Measurements from ENCODE around the gene ANKRD55. TPM values are rescaled to one million over a fixed set of nuclear protein-coding genes. Genes with fewer than 3 reads are reported as not detected.
A peak's percentile ranks its signal among the peaks of the same experiment; 100 is the strongest.
"Not testable (repeated sequence)": the region's sequence is repeated elsewhere in the genome, so short reads cannot be mapped to it uniquely, and the experiment has no call there.

ANKRD55 gene
- total RNA-seq, 4 donors from 2014 or later, result 0.09 TPM; not detected in 3

- Histone ChIP-seq H3K4me3 (no peak overlapping the region), H3K27ac (no peak overlapping the region), H3K27me3 (no peaks in the 10 kb centered on the region), H3K36me3 (no peaks in the 10 kb centered on the region), H3K9me3 (no peaks in the 10 kb centered on the region), H3K4me1 (peaks cover 6 to 13% (median 11%) of the 10 kb centered on the region in 3 donors)
- no peak for TF ChIP-seq POLR2A (IDR thresholded peaks at IDR 0.05)
- TF ChIP-seq, protein P1, sequence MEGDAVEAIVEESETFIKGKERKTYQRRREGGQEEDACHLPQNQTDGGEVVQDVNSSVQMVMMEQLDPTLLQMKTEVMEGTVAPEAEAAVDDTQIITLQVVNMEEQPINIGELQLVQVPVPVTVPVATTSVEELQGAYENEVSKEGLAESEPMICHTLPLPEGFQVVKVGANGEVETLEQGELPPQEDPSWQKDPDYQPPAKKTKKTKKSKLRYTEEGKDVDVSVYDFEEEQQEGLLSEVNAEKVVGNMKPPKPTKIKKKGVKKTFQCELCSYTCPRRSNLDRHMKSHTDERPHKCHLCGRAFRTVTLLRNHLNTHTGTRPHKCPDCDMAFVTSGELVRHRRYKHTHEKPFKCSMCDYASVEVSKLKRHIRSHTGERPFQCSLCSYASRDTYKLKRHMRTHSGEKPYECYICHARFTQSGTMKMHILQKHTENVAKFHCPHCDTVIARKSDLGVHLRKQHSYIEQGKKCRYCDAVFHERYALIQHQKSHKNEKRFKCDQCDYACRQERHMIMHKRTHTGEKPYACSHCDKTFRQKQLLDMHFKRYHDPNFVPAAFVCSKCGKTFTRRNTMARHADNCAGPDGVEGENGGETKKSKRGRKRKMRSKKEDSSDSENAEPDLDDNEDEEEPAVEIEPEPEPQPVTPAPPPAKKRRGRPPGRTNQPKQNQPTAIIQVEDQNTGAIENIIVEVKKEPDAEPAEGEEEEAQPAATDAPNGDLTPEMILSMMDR (IDR thresholded peaks at IDR 0.05), result no peak
- WGBS, 2 donors, result 84 to 85% methylated on average over 4 to 6 of the region's 6 CpGs
- no peak for DNase-seq
- intact Hi-C loops (cut with DNase I), result loop anchor here (5.0 kb wide), 1 partner anchor 567 kb away; no protein-coding TSS in a partner anchor
Observed at GRCh38 chr5:56270058-56270457, 36.9 kb upstream of the ANKRD55 start.

DNA sequence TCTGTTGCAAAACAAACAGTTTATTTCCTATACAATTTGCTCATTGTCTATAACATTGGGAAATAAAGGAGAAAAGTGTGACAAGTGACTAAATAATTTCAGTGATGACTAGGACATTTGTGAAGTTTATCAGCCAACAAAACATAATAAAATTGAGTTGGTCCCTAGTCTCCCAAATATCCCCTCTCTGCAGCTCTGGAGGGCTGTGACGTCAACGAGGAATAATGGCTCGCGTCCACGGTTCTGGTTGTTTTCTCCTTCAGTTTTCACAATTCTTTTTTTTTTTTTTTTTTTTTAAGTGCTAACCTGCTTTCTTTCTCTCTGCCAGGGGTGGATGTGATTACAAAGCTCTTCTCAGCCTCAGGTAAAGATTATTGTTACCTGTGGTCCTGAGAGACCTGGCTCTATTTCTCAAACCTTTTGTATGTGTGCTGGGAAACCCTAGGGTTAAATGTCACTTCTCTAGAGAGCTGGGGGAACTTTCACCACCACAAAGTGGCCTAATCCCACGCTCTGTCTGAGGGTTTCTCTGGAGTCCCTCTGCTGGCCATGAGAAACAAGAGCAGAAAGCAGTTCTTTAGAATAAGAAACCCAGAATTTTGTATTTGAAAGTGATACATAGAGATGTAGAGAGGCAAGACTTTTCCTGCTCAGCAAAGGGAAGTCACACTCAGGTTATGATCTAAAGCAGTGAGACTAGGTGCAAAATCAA is 36.2 kb upstream of the ANKRD55 start:
- H3K27ac ChIP-seq, result no peak overlapping the region
- H3K36me3 ChIP-seq, result no peaks in the 10 kb centered on the region
- no peak for TF ChIP-seq POLR2A (IDR thresholded peaks at IDR 0.05)
- TF ChIP-seq, protein P1 (IDR thresholded peaks at IDR 0.05), result peak in 5 of 6 experiments; percentile 14 to 58 (median 30)
- no peak for DNase-seq
- no peak overlapping the region for H3K4me3 ChIP-seq
- intact Hi-C loops (cut with DNase I), result no loop called here
- peaks cover 6 to 13% (median 11%) of the 10 kb centered on the region in 3 donors for H3K4me1 ChIP-seq
- no peaks in the 10 kb centered on the region for H3K9me3 ChIP-seq
- 49 to 53% methylated on average over 6 of the region's 6 CpGs for WGBS, 2 donors
- no peaks in the 10 kb centered on the region for H3K27me3 ChIP-seq

GRCh38 chr5:56268707-56269106 is 35.6 kb upstream of the ANKRD55 start:
- 94 to 100% methylated on average over 3 of the region's 3 CpGs for WGBS, 2 donors
- H3K4me3 ChIP-seq; H3K27ac ChIP-seq; DNase-seq; H3K36me3 ChIP-seq; H3K27me3 ChIP-seq; intact Hi-C loops (cut with DNase I); H3K9me3 ChIP-seq: not testable (repeated sequence)
- H3K4me1 ChIP-seq, result peaks cover 6 to 13% (median 11%) of the 10 kb centered on the region in 3 donors

DNA sequence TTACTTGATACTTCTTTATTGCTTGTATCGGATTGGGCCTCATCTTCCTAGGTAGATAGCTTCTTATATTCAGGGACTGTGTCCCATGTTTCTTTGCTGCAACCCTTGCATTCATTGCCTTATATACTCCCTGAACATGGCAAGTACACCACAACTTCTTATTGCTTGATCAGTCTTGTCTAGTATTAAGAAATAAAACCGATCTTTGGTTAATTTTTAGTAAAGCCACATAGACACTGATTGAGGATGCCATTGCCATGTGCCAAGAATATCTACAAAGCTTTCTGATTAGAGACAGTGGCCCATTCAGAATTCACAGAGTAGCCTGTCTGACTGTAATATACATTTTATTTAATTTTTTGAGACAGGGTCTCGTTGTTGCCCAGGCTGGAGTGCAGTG is 34.7 kb upstream of the ANKRD55 start:
- H3K4me1 ChIP-seq, result peaks cover 6 to 13% (median 11%) of the 10 kb centered on the region in 3 donors
- H3K27ac ChIP-seq, result no peak overlapping the region
- WGBS, 2 donors, result 82 to 90% methylated on average over 3 of the region's 3 CpGs
- intact Hi-C loops (cut with DNase I), result no loop called here
- no peaks in the 10 kb centered on the region for H3K27me3 ChIP-seq
- H3K9me3 ChIP-seq, result no peaks in the 10 kb centered on the region
- no peak overlapping the region for H3K4me3 ChIP-seq
- no peak for TF ChIP-seq POLR2A (IDR thresholded peaks at IDR 0.05)
- TF ChIP-seq, protein P1 (IDR thresholded peaks at IDR 0.05), result no peak
- H3K36me3 ChIP-seq, result no peaks in the 10 kb centered on the region
- DNase-seq, result no peak

DNA sequence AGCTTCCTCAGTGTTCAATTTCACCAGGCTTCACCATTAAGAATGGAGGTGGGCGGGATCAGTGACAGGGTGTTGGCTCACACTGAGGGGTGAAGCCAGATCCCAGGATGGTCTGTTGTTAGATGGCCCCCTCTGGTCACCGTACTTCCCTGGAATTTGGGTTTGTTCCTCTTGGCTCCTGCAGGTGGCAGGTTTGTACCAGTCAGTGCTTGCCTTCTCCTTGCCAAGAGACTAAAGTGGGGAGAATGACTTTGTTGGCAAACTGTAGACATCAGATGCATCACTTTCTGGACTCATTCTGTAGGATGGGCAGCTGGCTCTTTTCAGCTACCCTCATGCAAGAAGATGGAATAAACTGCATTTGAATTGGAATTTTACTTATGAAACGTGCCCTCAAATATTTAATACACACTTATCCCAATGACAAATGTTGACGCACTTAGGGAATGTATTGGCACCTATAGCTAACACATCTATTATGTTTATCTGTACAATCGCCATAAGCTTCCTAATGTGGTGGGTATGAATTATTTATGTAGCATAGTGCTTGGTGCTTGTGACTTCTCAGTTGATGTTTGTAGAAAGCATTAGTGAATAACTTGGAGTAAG is 31.4 kb upstream of the ANKRD55 start:
- no peaks in the 10 kb centered on the region for H3K27me3 ChIP-seq
- no peak overlapping the region for H3K4me3 ChIP-seq
- H3K4me1 ChIP-seq, result no peaks in the 10 kb centered on the region
- no peak for DNase-seq
- intact Hi-C loops (cut with DNase I), result no loop called here
- no peak for TF ChIP-seq POLR2A (IDR thresholded peaks at IDR 0.05)
- TF ChIP-seq, protein P1 (IDR thresholded peaks at IDR 0.05), result peak; percentile 26 to 76 (median 62)
- no peak overlapping the region for H3K27ac ChIP-seq
- no peaks in the 10 kb centered on the region for H3K9me3 ChIP-seq
- 50 to 54% methylated on average over 5 of the region's 5 CpGs for WGBS, 2 donors
- H3K36me3 ChIP-seq, result no peaks in the 10 kb centered on the region
